Neuronal stem cell (in vitro differentiated cells): ENCODE measurements around the gene OR2T27.
"Not testable (repeated sequence)": the region's sequence is repeated elsewhere in the genome, so short reads cannot be mapped to it uniquely, and the experiment has no call there.

Experiments
- DNase-seq: peaks from one replicate; pipeline ENCODE4 v3.0.0-alpha.2; 2013; ENCODE audit warnings: low spot score
- H2AFZ ChIP-seq: one replicate; pipeline ENCODE4 v1.6.1; 2013; ENCODE audit warnings: mild to moderate bottlenecking, low read length, inconsistent platforms
- H2AK5ac ChIP-seq: 2 replicates; pipeline ENCODE4 v1.6.1; 2013; ENCODE audit warnings: low read depth, mild to moderate bottlenecking, inconsistent platforms, low read length, moderate library complexity, mixed read lengths
- H2BK120ac ChIP-seq: 2 replicates; pipeline ENCODE4 v1.6.1; 2013; ENCODE audit warnings: low read depth, mild to moderate bottlenecking, inconsistent platforms, low read length, moderate library complexity, mixed read lengths
- H2BK12ac ChIP-seq: one replicate; pipeline ENCODE4 v1.6.1; 2013; ENCODE audit warnings: low read length, inconsistent platforms
- H2BK15ac ChIP-seq: 2 replicates; pipeline ENCODE4 v1.6.1; 2013; ENCODE audit warnings: mild to moderate bottlenecking, low read length, inconsistent platforms, mixed read lengths
- H2BK5ac ChIP-seq: one replicate; pipeline ENCODE4 v1.6.1; 2013; ENCODE audit warnings: inconsistent platforms, mild to moderate bottlenecking, low read length, moderate library complexity
- H3K14ac ChIP-seq: one replicate; pipeline ENCODE4 v1.6.1; 2013; ENCODE audit warnings: low read length, inconsistent platforms
- H3K18ac ChIP-seq: 2 replicates; pipeline ENCODE4 v1.6.1; 2013; ENCODE audit warnings: low read length, inconsistent platforms
- H3K23ac ChIP-seq: 2 replicates; pipeline ENCODE4 v1.6.1; 2013; ENCODE audit warnings: low read depth, mild to moderate bottlenecking, mixed read lengths, low read length, inconsistent platforms; ENCODE audit not compliant: poor library complexity
- H3K27ac ChIP-seq: replicated peaks from 3 replicates; pipeline ENCODE4 v1.5.1; 2013; ENCODE audit warnings: low read length, inconsistent platforms
- H3K27me3 ChIP-seq, 3 experiments: 2 replicates each; pipeline ENCODE4 v1.6.1; 2013; ENCODE audit warnings: low read length in 3 of 3, mild to moderate bottlenecking in 2 of 3, inconsistent platforms in 1 of 3, low read depth in 1 of 3, mixed read lengths in 1 of 3, moderate library complexity in 1 of 3; ENCODE audit not compliant: control insufficient read depth in 3 of 3, insufficient read depth in 3 of 3
- H3K36me3 ChIP-seq, 2 donors: replicated peaks in 1 of 2; 2 replicates each; pipeline ENCODE4 v1.6.1; 2013; ENCODE audit warnings: low read length in 2 of 2; ENCODE audit not compliant: control insufficient read depth in 2 of 2, insufficient read depth in 2 of 2
- H3K4ac ChIP-seq: 2 replicates; pipeline ENCODE4 v1.6.1; 2013; ENCODE audit warnings: inconsistent platforms, mild to moderate bottlenecking, low read length, moderate library complexity
- H3K4me1 ChIP-seq, 2 donors: 1 replicate in 1 of 2; 2 replicates in 1 of 2; pipeline ENCODE4 v1.6.1; 2013; ENCODE audit warnings: low read length in 2 of 2, low read depth in 1 of 2; ENCODE audit not compliant: control insufficient read depth in 2 of 2, insufficient read depth in 1 of 2
- H3K4me2 ChIP-seq: one replicate; pipeline ENCODE4 v1.6.1; 2013; ENCODE audit warnings: mild to moderate bottlenecking, low read length, inconsistent platforms; ENCODE audit not compliant: insufficient read depth, poor library complexity, severe bottlenecking
- H3K4me3 ChIP-seq, 2 donors: 2 replicates each; pipeline ENCODE4 v1.5.1; 2013; ENCODE audit warnings: low read length in 2 of 2, mild to moderate bottlenecking in 2 of 2, inconsistent platforms in 1 of 2, moderate library complexity in 1 of 2
- H3K79me1 ChIP-seq: one replicate; pipeline ENCODE4 v1.6.1; 2013; ENCODE audit warnings: low read depth, mild to moderate bottlenecking, inconsistent platforms, low read length, moderate library complexity
- H3K9ac ChIP-seq: one replicate; pipeline ENCODE4 v1.6.1; 2013; ENCODE audit warnings: mild to moderate bottlenecking, low read depth, low read length, inconsistent platforms; ENCODE audit not compliant: poor library complexity
- H3K9me3 ChIP-seq, 2 donors: replicated peaks in 1 of 2; 2 replicates each; pipeline versions ENCODE3 to v1.6.1; 2013; ENCODE audit warnings: low read length in 2 of 2, mild to moderate bottlenecking in 2 of 2, inconsistent platforms in 1 of 2, low read depth in 1 of 2, mixed read lengths in 1 of 2, moderate library complexity in 1 of 2; ENCODE audit not compliant: control insufficient read depth in 2 of 2, insufficient read depth in 1 of 2
- H4K8ac ChIP-seq: one replicate; pipeline ENCODE4 v1.6.1; 2013; ENCODE audit warnings: low read depth, mild to moderate bottlenecking, inconsistent platforms, low read length, moderate library complexity
- H4K91ac ChIP-seq: one replicate; pipeline ENCODE4 v1.6.1; 2013; ENCODE audit warnings: low read length, low read depth, mild to moderate bottlenecking, inconsistent platforms; ENCODE audit not compliant: poor library complexity
- WGBS, 2 donors: extraction: QIAGEN DNeasy Blood & Tissue Kit; methylation state at CpG; one replicate each; pipeline ENCODE4 v1.1.7; 2013; ENCODE audit warnings: missing lambda C conversion rate in 2 of 2, mixed read lengths in 1 of 2; ENCODE audit not compliant: insufficient read length in 2 of 2, insufficient replicate concordance in 1 of 2; ENCODE audit errors: extremely low coverage in 2 of 2; 5-methylcytosine and 5-hydroxymethylcytosine counted together

The OR2T27 gene

GRCh38 chr1:248648770-248649536, 6.4 kb downstream of the OR2T27 start:
- H4K8ac ChIP-seq, H3K9ac ChIP-seq, H3K9me3 ChIP-seq, H3K27me3 ChIP-seq, H3K27ac ChIP-seq, H3K79me1 ChIP-seq, H3K4me2 ChIP-seq, H3K36me3 ChIP-seq, H3K4me3 ChIP-seq, H3K23ac ChIP-seq, H2BK5ac ChIP-seq, H4K91ac ChIP-seq, H2BK15ac ChIP-seq, H3K4me1 ChIP-seq, H2BK12ac ChIP-seq, H2AK5ac ChIP-seq, H2AFZ ChIP-seq, H3K14ac ChIP-seq, H3K4ac ChIP-seq, H3K18ac ChIP-seq, H2BK120ac ChIP-seq, DNase-seq: not testable (repeated sequence)
- WGBS, 2 donors, result no CpG with 5 or more reads among the region's 1 CpG

GRCh38 chr1:248645178-248645577, 10.2 kb downstream of the OR2T27 start, which contains the start of gene OR2T35:
Gene OR2T35 (minus strand): TSS chr1:248645278. CDS start chr1:248639258, 6,020 bp downstream.
- H3K9me3 ChIP-seq, H2BK120ac ChIP-seq, H4K91ac ChIP-seq, H3K4me1 ChIP-seq, H3K27ac ChIP-seq, H2AK5ac ChIP-seq, H2BK15ac ChIP-seq, H3K18ac ChIP-seq, H2AFZ ChIP-seq, H3K4me2 ChIP-seq, H3K4ac ChIP-seq, H3K14ac ChIP-seq, H3K79me1 ChIP-seq, H3K4me3 ChIP-seq, H3K9ac ChIP-seq, H3K23ac ChIP-seq, H3K27me3 ChIP-seq, H4K8ac ChIP-seq, H2BK5ac ChIP-seq, DNase-seq, H2BK12ac ChIP-seq, H3K36me3 ChIP-seq: not testable (repeated sequence)
- no CpG with 5 or more reads among the region's 3 CpGs for WGBS, 2 donors

- H3K79me1 ChIP-seq, H3K14ac ChIP-seq, H3K4me1 ChIP-seq: not testable (repeated sequence)
These were observed 12.2 kb downstream of the OR2T27 start for GRCh38 chr1:248642971-248643651.

GRCh38 chr1:248641583-248641982, 13.7 kb downstream of the OR2T27 start:
- not testable (repeated sequence) for H3K79me1 ChIP-seq, H3K4ac ChIP-seq, H2BK5ac ChIP-seq, H3K4me1 ChIP-seq, H3K36me3 ChIP-seq, H2BK15ac ChIP-seq, H4K91ac ChIP-seq, H3K27ac ChIP-seq, H3K18ac ChIP-seq, H3K27me3 ChIP-seq, H3K4me3 ChIP-seq, DNase-seq, H3K9me3 ChIP-seq, H3K14ac ChIP-seq, H3K4me2 ChIP-seq, H2AK5ac ChIP-seq, H2BK12ac ChIP-seq, H3K23ac ChIP-seq, H2BK120ac ChIP-seq, H4K8ac ChIP-seq, H2AFZ ChIP-seq, H3K9ac ChIP-seq
- WGBS, 2 donors, result no CpG with 5 or more reads among the region's 5 CpGs

More at GRCh38 chr1:248642971-248643651, 12.2 kb downstream of the OR2T27 start:
- H4K91ac ChIP-seq, H3K18ac ChIP-seq, H2BK15ac ChIP-seq, H3K27me3 ChIP-seq, H3K4me2 ChIP-seq, H3K4me3 ChIP-seq, DNase-seq, H4K8ac ChIP-seq, H2BK12ac ChIP-seq, H2BK120ac ChIP-seq, H2BK5ac ChIP-seq, H3K9me3 ChIP-seq, H3K23ac ChIP-seq, H3K27ac ChIP-seq, H2AK5ac ChIP-seq, H3K4ac ChIP-seq, H3K36me3 ChIP-seq, H3K9ac ChIP-seq, H2AFZ ChIP-seq: not testable (repeated sequence)
- WGBS, 2 donors, result no CpG with 5 or more reads among the region's 4 CpGs
